ENCODE results near the gene TMEM63A. TPM values are rescaled to one million over a fixed set of nuclear protein-coding genes. Genes with fewer than 3 reads are reported as not detected.

The TMEM63A gene
- total and polyA plus RNA-seq, 2 of the 13 experiments (the other 11 are each of a cell fraction or from before 2014, with no cell fraction given): 23.9 to 53.3 TPM

- TF ChIP-seq GFI1 (CRISPR knock-in tag; IDR thresholded peaks at IDR 0.05; ENCODE audit: borderline replicate concordance) (peak; percentile 80), ELF3 (CRISPR knock-in tag; IDR thresholded peaks at IDR 0.05) (peak; percentile 99), ZNF546 (CRISPR knock-in tag; conservative IDR thresholded peaks at IDR 0.05) (no peak), ZNF335 (CRISPR knock-in tag; IDR thresholded peaks at IDR 0.05) (peak; percentile 86), TRIM24 (CRISPR knock-in tag; IDR thresholded peaks at IDR 0.05) (peak; percentile 97), ZNF180 (CRISPR knock-in tag; IDR thresholded peaks at IDR 0.05; ENCODE audit: borderline replicate concordance, low read depth) (no peak), ZNF414 (CRISPR knock-in tag; IDR thresholded peaks at IDR 0.05) (peak; percentile 96), SP1 (IDR thresholded peaks at IDR 0.05) (no peak), SP1 (CRISPR knock-in tag; IDR thresholded peaks at IDR 0.05) (peak; percentile 43), HOXA5 (CRISPR knock-in tag; IDR thresholded peaks at IDR 0.05) (peak; percentile 91), ZNF652 (CRISPR knock-in tag; IDR thresholded peaks at IDR 0.05; ENCODE audit: borderline replicate concordance, low read depth) (peak; percentile 54; the same call in 1 of the 2 replicates), FOXJ3 (CRISPR knock-in tag; IDR thresholded peaks at IDR 0.05; ENCODE audit: borderline replicate concordance) (peak; percentile 98), ZNF850 (CRISPR knock-in tag; conservative IDR thresholded peaks at IDR 0.05) (0 out of 2 replicates have a peak, but pooled peaks have one; percentile 33), MLXIP (CRISPR knock-in tag; IDR thresholded peaks at IDR 0.05; ENCODE audit: borderline replicate concordance) (peak; percentile 77), IKZF1 (IDR thresholded peaks at IDR 0.05) (no peak), ZNF232 (CRISPR knock-in tag; IDR thresholded peaks at IDR 0.05; ENCODE audit: borderline replicate concordance) (peak; percentile 84; the same call in 1 of the 2 replicates), ZBTB39 (CRISPR knock-in tag; IDR thresholded peaks at IDR 0.05) (0 out of 2 replicates have a peak, but pooled peaks have one; percentile 67)
These were observed 68.8 kb downstream of the TMEM63A start (continued) for GRCh38 chr1:225813214-225813964.

All from HepG2 (cell line).